GM18909 (cell line): Measurements from ENCODE around the gene C12orf76.
A peak's percentile ranks its signal among the peaks of the same experiment; 100 is the strongest.

ENCODE experiments used
- ATAC-seq: cut with Tn5 transposase; IDR thresholded peaks from one replicate; pipeline ENCODE4 v1.9.1; 2021; ENCODE audit warnings: mild to moderate bottlenecking; ENCODE audit not compliant: unreplicated experiment, poor library complexity

Gene C12orf76

GRCh38 chr12:109998241-109998903, 50.0 kb downstream of the C12orf76 start:
- no peak for ATAC-seq

GRCh38 chr12:109997393-109997792, 50.9 kb downstream of the C12orf76 start:
- ATAC-seq = no peak

- ATAC-seq = no peak
Measured at GRCh38 chr12:109996483-109996853, 51.9 kb downstream of the C12orf76 start.

GRCh38 chr12:109995686-109996482, 52.4 kb downstream of the C12orf76 start, which contains the start of gene GIT2:
Gene GIT2, minus strand, starts transcription at chr12:109996368. Its CDS starts 144 bp downstream, at chr12:109996224.
- peak; percentile 63 for ATAC-seq

DNA sequence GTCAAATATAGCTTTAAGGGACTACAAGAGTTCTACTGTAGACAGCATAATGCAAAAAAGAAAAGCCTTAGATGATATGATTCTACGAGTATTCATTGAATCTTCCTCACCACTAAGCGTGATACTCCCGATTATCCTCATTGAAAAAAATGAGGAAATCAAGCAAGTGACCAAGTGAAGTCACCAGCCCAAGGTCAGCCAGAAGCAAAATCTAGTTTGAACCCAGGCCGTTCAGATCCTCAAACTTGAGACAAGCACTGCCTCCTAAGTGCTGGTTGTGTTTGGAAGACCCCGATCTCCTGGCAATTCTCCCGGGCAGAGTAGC, 53.0 kb downstream of the C12orf76 start:
- ATAC-seq = no peak

DNA sequence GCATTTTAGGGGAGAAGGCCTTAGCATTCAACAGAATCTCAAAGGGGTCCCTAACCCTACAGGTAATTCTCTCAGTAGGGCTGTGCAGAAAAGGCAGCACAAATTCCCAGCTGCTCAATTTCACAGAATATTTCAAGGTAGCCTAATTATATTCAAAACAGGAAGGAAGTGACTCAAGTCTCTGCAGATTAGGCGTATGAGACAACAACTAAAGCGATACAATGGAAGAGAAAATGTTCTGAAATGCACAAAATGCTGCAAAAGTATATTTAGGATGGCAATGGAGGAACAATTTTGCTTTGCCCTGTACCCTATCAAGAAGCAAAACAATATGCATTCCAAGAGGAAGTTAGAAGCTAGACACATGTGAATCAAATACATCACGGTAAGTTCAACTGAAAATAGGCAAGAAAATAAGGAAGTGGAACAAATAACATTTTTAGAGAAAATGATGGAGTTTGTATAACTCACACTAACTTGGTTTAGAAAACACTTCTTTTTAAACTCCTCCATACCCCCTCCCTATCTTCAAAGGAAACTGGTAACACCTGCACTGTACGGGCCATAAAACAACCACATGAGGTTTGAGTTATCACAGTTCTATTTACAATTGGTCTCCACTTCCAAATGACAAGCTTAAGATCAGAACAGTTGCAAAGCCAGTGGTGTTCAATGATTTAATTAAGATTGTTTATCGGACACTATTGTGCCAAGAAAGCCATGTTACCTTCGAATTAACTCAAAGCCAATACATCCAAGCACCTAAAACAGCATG, 53.7 kb downstream of the C12orf76 start:
- no peak for ATAC-seq

- ATAC-seq = no peak
Measured at GRCh38 chr12:109993091-109993490, 55.2 kb downstream of the C12orf76 start.

DNA sequence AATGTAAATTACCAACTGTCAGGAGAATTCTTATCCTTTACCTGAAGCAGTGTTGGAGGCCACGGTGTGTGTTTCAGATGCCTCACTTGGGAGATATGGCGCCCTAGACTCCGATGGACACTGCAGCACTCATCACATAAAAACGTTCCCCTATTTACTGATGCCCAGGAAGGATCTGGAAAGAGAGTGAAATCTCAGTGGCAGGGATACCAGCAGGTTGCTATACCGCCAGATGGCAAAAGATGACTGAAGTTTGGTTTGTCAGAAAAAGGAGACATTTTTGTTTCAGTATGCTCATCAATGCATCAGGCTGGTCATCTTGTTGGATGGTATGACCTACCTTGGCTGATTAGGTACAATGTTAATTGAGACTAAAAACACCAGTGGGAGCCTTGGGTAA, 56.7 kb downstream of the C12orf76 start:
- ATAC-seq = no peak
